ENCODE results near the gene TOMM22.

DNA sequence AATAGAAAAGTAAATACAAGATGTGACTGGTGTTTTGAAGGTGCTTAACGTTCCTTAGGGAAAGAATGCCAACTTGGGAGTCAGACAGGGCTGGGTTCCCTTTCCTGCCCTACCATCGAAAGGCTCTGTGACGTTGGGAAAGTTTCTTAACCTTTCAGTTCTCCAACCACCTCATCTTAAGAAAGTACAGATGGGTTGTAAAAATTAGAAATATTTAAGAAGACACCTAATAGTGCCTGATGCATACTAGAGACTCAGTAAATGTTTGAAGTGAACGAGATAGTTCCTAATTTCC is 25.1 kb downstream of the TOMM22 start:
- TF ChIP-seq CTCF (IDR thresholded peaks at IDR 0.05) (no peak), POLR2A (IDR thresholded peaks at IDR 0.05; ENCODE audit: low read depth) (no peak), POLR2AphosphoS5 (IDR thresholded peaks at IDR 0.05) (peak in 1 of 2 donors; percentile 3), EP300 (IDR thresholded peaks at IDR 0.05) (no peak)

Measured in esophagus muscularis mucosa (tissue), 4 donors.